Natural killer cell (primary cell): ENCODE results near the gene MTG2. TPM values are rescaled to one million over a fixed set of nuclear protein-coding genes. Genes with fewer than 3 reads are reported as not detected.

Experiments used
- ATAC-seq, 3 donors: fragments of 150-1000 bp in 2 of 3; fragments of 200-7000 bp in 1 of 3; cut with Tn5 transposase; 1 replicate in 1 of 3; 2 replicates in 2 of 3; pipeline ENCODE4 v1.10.0; 2021; ENCODE audit warnings: mild to moderate bottlenecking in 2 of 3, moderate library complexity in 2 of 3
- DNase-seq, 2 donors: peaks; one replicate each; pipeline versions ENCODE4 v3.0.0 to v3.0.0-alpha.2; 2013 to 2021; ENCODE audit warnings: mixed read lengths in 1 of 2
- H3K27ac ChIP-seq: one replicate; pipeline ENCODE4 v1.5.1; 2013; ENCODE audit warnings: mild to moderate bottlenecking, low read length
- H3K27me3 ChIP-seq: one replicate; pipeline ENCODE4 v1.6.1; 2013; ENCODE audit warnings: low read length; ENCODE audit not compliant: control insufficient read depth, insufficient read depth
- H3K36me3 ChIP-seq: one replicate; pipeline ENCODE4 v1.6.1; 2013; ENCODE audit warnings: low read length; ENCODE audit not compliant: control insufficient read depth, insufficient read depth
- H3K4me1 ChIP-seq: one replicate; pipeline ENCODE4 v1.6.1; 2013; ENCODE audit warnings: low read length; ENCODE audit not compliant: control insufficient read depth, insufficient read depth
- H3K4me3 ChIP-seq: one replicate; pipeline ENCODE4 v1.5.1; 2013; ENCODE audit warnings: low read length
- H3K9me3 ChIP-seq: one replicate; pipeline ENCODE4 v1.6.1; 2013; ENCODE audit warnings: low read length; ENCODE audit not compliant: control insufficient read depth, insufficient read depth
- H3K27ac Mint-ChIP-seq, 2 donors: one replicate each; pipeline ENCODE4 v1.8.0; 2022; ENCODE audit warnings: mild to moderate bottlenecking in 2 of 2, mixed read lengths in 2 of 2, moderate library complexity in 1 of 2
- H3K27me3 Mint-ChIP-seq, 2 donors: one replicate each; pipeline ENCODE4 v1.8.0; 2022; ENCODE audit warnings: low read depth in 2 of 2, mixed read lengths in 2 of 2
- H3K36me3 Mint-ChIP-seq: one replicate; pipeline ENCODE4 v1.8.0; 2022; ENCODE audit warnings: mixed read lengths
- H3K4me1 Mint-ChIP-seq, 2 donors: one replicate each; pipeline ENCODE4 v1.8.0; 2022; ENCODE audit warnings: mixed read lengths in 2 of 2
- H3K4me3 Mint-ChIP-seq: one replicate; pipeline ENCODE4 v1.8.0; 2022; ENCODE audit warnings: mild to moderate bottlenecking, moderate library complexity, mixed read lengths
- H3K9me3 Mint-ChIP-seq, 2 donors: one replicate each; pipeline ENCODE4 v1.8.0; 2022; ENCODE audit warnings: mixed read lengths in 2 of 2
- whole genome bisulfite sequencing: methylation state at CpG from one replicate; pipeline ENCODE4 v1.1.7; 2013; ENCODE audit warnings: missing lambda C conversion rate; ENCODE audit not compliant: insufficient coverage; 5-methylcytosine and 5-hydroxymethylcytosine counted together
- intact Hi-C: fragments of 100-400 bp; cut with micrococcal nuclease; formaldehyde crosslinking; loops from one replicate; pipeline ENCODE4 v1.14.2; 2022
- total RNA-seq, 4 donors: library from RNA; stranded (reverse); fragments of 120-200 nt in 1 of 4; gene quantifications; one replicate each; pipeline versions ENCODE4 v1.2.3 to v1.2.4, GENCODE V29; 2013 to 2022
- TF ChIP-seq, protein P1 (sequence below): fragments of 200-600 bp; IDR thresholded peaks from one replicate; pipeline ENCODE4 v1.8.0; 2022; ENCODE audit warnings: antibody characterized with exemption

The MTG2 gene
- total RNA-seq, 3 donors from 2014 or later (not counting 1 experiment from before 2014, with no cell fraction given): 16.8 to 25.8 (median 25.3) TPM

DNA sequence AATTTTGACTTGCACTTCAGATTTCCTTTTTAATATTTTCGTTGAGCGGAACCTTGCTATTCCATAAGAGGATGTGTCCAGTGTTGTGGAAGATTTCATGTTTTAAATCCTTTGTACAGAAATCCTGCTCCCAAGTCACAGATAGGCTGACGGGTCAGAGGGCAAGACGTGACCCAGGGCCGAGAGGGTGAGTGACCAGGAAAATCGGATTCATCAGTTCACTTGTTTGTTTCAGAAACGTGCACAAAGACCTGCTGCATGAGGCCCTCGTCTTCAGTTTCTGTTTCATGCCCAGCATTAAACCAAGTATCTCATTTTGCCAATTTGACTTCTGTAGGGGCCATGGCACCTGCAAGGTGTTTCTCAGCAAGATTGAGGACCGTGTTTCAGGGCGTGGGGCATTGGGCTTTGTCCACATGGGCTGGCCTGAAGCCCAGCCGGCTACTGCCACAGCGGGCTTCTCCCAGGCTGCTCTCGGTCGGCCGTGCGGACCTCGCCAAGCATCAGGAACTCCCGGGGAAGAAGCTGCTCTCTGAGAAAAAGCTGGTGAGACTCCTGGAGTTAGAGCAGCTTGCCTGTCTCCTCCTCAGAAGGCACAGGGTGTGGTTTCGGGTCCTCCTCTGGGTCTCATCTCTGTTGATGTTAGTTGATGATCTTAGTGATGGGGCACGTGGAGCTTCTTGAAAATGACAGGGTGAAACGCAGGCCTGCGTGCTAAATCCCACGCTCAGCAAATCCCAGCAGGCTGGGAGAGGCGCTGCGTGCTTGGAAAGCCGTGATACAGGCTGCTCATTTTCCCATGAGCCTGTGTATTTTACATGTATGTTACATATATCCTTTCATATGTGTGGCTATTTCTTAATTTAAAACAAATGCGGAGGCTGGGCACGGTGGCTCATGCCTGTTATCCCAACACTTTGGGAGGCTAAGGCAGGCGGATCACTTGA lies 10.5 kb downstream of the MTG2 start:
- Histone ChIP-seq H3K27me3 (no peaks in the 10 kb centered on the region), H3K27ac (no peak overlapping the region), H3K4me3 (no peak overlapping the region), H3K36me3 (peaks cover 26% of the 10 kb centered on the region), H3K4me1 (no peaks in the 10 kb centered on the region), H3K9me3 (no peaks in the 10 kb centered on the region)
- TF ChIP-seq, protein P1, sequence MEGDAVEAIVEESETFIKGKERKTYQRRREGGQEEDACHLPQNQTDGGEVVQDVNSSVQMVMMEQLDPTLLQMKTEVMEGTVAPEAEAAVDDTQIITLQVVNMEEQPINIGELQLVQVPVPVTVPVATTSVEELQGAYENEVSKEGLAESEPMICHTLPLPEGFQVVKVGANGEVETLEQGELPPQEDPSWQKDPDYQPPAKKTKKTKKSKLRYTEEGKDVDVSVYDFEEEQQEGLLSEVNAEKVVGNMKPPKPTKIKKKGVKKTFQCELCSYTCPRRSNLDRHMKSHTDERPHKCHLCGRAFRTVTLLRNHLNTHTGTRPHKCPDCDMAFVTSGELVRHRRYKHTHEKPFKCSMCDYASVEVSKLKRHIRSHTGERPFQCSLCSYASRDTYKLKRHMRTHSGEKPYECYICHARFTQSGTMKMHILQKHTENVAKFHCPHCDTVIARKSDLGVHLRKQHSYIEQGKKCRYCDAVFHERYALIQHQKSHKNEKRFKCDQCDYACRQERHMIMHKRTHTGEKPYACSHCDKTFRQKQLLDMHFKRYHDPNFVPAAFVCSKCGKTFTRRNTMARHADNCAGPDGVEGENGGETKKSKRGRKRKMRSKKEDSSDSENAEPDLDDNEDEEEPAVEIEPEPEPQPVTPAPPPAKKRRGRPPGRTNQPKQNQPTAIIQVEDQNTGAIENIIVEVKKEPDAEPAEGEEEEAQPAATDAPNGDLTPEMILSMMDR: no peak
- H3K4me3 Mint-ChIP-seq: no peak overlapping the region
- no peaks in the 10 kb centered on the region for H3K27me3 Mint-ChIP-seq
- 96% methylated on average over 28 of the region's 29 CpGs for WGBS
- DNase-seq: no peak
- H3K27ac Mint-ChIP-seq: no peak overlapping the region
- no peak for ATAC-seq
- intact Hi-C loops: no loop called here
- H3K4me1 Mint-ChIP-seq: peaks cover 0 to 4% of the 10 kb centered on the region in 2 donors
- H3K9me3 Mint-ChIP-seq: no peaks in the 10 kb centered on the region
- no peaks in the 10 kb centered on the region for H3K36me3 Mint-ChIP-seq

DNA sequence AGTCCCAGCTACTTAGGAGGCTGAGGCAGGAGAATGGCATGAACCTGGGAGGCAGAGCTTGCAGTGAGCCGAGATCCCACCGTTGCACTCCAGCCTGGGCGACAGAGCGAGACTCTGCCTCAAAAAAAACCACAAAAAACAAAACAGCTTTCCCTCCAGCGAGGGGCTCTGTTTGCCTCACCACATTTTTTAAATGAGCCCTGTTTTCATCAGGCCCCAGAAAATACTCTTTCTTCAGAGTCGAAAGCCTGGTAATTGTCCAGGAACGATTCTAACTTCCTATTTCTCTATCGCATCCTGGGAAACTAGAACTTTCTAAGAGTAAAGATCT lies 12.2 kb downstream of the MTG2 start:
- Mint-ChIP-seq H3K27me3 (no peaks in the 10 kb centered on the region), H3K4me3 (no peak overlapping the region), H3K36me3 (no peaks in the 10 kb centered on the region), H3K4me1 (peaks cover 0 to 4% of the 10 kb centered on the region in 2 donors), H3K27ac (peak overlapping the region in 1 of 2 donors; percentile 58), H3K9me3 (no peaks in the 10 kb centered on the region)
- Histone ChIP-seq H3K9me3 (no peaks in the 10 kb centered on the region), H3K27ac (no peak overlapping the region), H3K4me3 (no peak overlapping the region), H3K27me3 (no peaks in the 10 kb centered on the region), H3K4me1 (no peaks in the 10 kb centered on the region), H3K36me3 (peaks cover 33% of the 10 kb centered on the region)
- intact Hi-C loops: no loop called here
- TF ChIP-seq, protein P1: no peak
- no peak for DNase-seq
- 43% methylated on average over 7 of the region's 8 CpGs for WGBS
- no peak for ATAC-seq

DNA sequence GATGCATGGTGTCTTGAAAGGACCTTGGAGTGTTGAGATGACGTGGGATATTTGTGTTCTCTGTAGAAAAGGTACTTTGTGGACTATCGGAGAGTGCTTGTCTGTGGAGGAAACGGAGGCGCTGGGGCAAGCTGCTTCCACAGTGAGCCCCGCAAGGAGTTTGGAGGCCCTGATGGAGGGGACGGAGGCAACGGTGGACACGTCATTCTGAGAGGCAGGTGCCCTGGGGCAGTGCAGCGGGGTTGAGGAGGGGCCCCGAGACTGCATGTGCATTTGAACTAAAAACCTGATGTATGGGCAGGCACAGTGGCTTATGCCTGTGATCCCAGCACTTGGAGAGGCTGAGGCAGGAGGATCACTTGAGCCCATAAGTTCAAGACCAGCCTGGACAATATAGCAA lies 12.9 kb downstream of the MTG2 start:
- intact Hi-C loops: no loop called here
- H3K4me1 ChIP-seq: no peaks in the 10 kb centered on the region
- Mint-ChIP-seq H3K27me3 (no peaks in the 10 kb centered on the region), H3K36me3 (no peaks in the 10 kb centered on the region), H3K9me3 (no peaks in the 10 kb centered on the region), H3K4me1 (peaks cover 0 to under 1% of the 10 kb centered on the region in 2 donors), H3K27ac (peak overlapping the region; percentile 44 to 58), H3K4me3 (no peak overlapping the region)
- TF ChIP-seq, protein P1: no peak
- no peak for DNase-seq
- no peak overlapping the region for H3K4me3 ChIP-seq
- WGBS: 97% methylated on average over 10 of the region's 10 CpGs
- no peak for ATAC-seq
- H3K27me3 ChIP-seq: no peaks in the 10 kb centered on the region
- no peak overlapping the region for H3K27ac ChIP-seq
- no peaks in the 10 kb centered on the region for H3K9me3 ChIP-seq
- H3K36me3 ChIP-seq: peaks cover 38% of the 10 kb centered on the region
